Ovary (tissue), 3 donors: ENCODE data around the gene WFDC5.

Source experiments
- EP300 ChIP-seq: sonication (generic); formaldehyde crosslinking; IDR thresholded peaks from one replicate; pipeline ENCODE4 v1.6.1; 2017; ENCODE audit warnings: antibody characterized with exemption
- POLR2A ChIP-seq: fragments of 450-650 bp; IDR thresholded peaks from one replicate; pipeline ENCODE4 v1.6.1; 2017; ENCODE audit warnings: antibody characterized with exemption, mild to moderate bottlenecking, moderate library complexity
- TF ChIP-seq, protein P1 (sequence below), 3 donors: fragments of 450-650 bp in 2 of 3; fragments of 200-600 bp in 1 of 3; IDR thresholded peaks; one replicate each; pipeline versions ENCODE4 v1.5.1 to v1.8.0; 2016 to 2022; ENCODE audit warnings: antibody characterized with exemption in 3 of 3, mild to moderate bottlenecking in 1 of 3
- donor health status: DM: no; HTN: no; CAD: no.

DNA sequence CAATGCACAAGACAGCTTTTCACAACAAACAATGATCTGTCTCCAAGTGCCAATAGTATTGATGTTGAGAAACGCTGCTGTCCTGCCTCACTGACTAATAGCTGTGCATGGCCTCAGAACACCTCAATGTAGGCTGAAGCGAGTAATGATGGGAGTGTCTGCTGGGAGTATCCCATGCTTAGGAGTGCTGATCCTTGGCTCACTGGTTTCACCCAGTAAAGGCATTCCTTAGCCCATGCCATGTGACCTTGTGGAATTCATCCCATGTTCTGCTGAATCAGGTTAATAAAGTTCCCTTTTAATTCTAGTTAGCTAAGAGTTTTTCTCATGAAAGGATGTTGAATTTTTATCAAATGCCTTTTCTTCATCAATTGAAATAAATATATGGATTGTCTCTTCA is 13.1 kb upstream of the WFDC5 start:
- TF ChIP-seq, protein P1, sequence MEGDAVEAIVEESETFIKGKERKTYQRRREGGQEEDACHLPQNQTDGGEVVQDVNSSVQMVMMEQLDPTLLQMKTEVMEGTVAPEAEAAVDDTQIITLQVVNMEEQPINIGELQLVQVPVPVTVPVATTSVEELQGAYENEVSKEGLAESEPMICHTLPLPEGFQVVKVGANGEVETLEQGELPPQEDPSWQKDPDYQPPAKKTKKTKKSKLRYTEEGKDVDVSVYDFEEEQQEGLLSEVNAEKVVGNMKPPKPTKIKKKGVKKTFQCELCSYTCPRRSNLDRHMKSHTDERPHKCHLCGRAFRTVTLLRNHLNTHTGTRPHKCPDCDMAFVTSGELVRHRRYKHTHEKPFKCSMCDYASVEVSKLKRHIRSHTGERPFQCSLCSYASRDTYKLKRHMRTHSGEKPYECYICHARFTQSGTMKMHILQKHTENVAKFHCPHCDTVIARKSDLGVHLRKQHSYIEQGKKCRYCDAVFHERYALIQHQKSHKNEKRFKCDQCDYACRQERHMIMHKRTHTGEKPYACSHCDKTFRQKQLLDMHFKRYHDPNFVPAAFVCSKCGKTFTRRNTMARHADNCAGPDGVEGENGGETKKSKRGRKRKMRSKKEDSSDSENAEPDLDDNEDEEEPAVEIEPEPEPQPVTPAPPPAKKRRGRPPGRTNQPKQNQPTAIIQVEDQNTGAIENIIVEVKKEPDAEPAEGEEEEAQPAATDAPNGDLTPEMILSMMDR (IDR thresholded peaks at IDR 0.05): no peak
- TF ChIP-seq POLR2A (no peak), EP300 (no peak)
